Peyer's patch (tissue), 4 donors: ENCODE measurements around the gene TBRG4.

ENCODE experiments used
- POLR2A ChIP-seq, 2 donors: fragments of 450-650 bp; IDR thresholded peaks; one replicate each; pipeline ENCODE4 v1.5.1; 2017; ENCODE audit warnings: antibody characterized with exemption in 2 of 2, mild to moderate bottlenecking in 2 of 2, moderate library complexity in 2 of 2
- TF ChIP-seq, protein P1 (sequence below), 6 experiments: fragments of 450-650 bp in 4 of 6; fragments of 200-600 bp in 2 of 6; sonication (generic) in 1 of 6; IDR thresholded peaks; one replicate each; pipeline ENCODE4 v1.5.1; 2017 to 2019; ENCODE audit warnings: antibody characterized with exemption in 6 of 6, mild to moderate bottlenecking in 3 of 6, moderate library complexity in 1 of 6

DNA sequence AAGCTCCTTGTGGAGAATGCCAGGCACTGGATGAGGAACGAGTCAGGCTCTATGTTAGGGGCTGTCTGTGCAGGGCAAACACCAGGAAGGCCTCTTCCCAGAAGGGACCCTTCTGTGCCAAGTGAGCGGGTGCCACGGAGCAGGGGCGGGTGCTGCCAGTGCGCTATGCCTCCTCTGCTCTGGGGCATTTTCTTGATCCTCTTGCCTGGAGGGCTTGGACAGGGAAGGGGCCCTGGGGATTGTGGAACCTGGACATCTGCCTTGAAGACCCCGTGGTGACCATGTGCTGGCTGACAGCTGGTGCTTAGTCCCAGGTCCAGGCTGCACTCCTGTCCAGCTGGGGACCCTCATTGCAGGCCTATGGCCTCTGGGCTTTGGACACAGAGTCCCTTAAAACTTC lies 15.4 kb upstream of the TBRG4 start:
- TF ChIP-seq, protein P1, sequence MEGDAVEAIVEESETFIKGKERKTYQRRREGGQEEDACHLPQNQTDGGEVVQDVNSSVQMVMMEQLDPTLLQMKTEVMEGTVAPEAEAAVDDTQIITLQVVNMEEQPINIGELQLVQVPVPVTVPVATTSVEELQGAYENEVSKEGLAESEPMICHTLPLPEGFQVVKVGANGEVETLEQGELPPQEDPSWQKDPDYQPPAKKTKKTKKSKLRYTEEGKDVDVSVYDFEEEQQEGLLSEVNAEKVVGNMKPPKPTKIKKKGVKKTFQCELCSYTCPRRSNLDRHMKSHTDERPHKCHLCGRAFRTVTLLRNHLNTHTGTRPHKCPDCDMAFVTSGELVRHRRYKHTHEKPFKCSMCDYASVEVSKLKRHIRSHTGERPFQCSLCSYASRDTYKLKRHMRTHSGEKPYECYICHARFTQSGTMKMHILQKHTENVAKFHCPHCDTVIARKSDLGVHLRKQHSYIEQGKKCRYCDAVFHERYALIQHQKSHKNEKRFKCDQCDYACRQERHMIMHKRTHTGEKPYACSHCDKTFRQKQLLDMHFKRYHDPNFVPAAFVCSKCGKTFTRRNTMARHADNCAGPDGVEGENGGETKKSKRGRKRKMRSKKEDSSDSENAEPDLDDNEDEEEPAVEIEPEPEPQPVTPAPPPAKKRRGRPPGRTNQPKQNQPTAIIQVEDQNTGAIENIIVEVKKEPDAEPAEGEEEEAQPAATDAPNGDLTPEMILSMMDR (IDR thresholded peaks at IDR 0.05) = no peak
- TF ChIP-seq POLR2A (IDR thresholded peaks at IDR 0.05) = no peak
